OCI-LY7 (cell line): ENCODE data around the gene MTCL1. TPM values are rescaled to one million over a fixed set of nuclear protein-coding genes. Genes with fewer than 3 reads are reported as not detected.

ENCODE experiments used
- BruUV-seq: library from RNA; stranded (reverse); fragments of 400-500 nt; replicated peaks from 2 replicates; lab custom pipeline; 2021; lab: Mats Ljungman, UMichigan
- CTCF ChIA-PET: fragments of 300-600 bp; sonication (Branson Sonifier 250); formaldehyde crosslinking; loops from one replicate; lab custom pipeline; 2022; ENCODE audit warnings: antibody characterized with exemption; ENCODE audit not compliant: unreplicated experiment; lab: Charles Lee
- POLR2A ChIA-PET: fragments of 300-600 bp; sonication (Branson Sonifier 250); formaldehyde crosslinking; loops from one replicate; lab custom pipeline; 2022; ENCODE audit warnings: antibody characterized with exemption; lab: Charles Lee
- DNase-seq: peaks from one replicate; pipeline ENCODE4 v3.0.0-alpha.2; 2015; ENCODE audit warnings: low spot score
- H2AFZ ChIP-seq: fragments of 200-600 bp; sonication (generic), shearing (Covaris generic); 2 replicates; pipeline ENCODE4 v1.6.1; 2014; ENCODE audit warnings: mild to moderate bottlenecking, antibody characterized with exemption, low read length, moderate library complexity
- H3K27ac ChIP-seq: fragments of 200-600 bp; sonication (generic); 2 replicates; pipeline ENCODE4 v1.5.1; 2014; ENCODE audit warnings: mixed run types, low read depth, mild to moderate bottlenecking, moderate library complexity, low read length, inconsistent platforms; ENCODE audit not compliant: poor library complexity, severe bottlenecking
- H3K36me3 ChIP-seq: fragments of 200-600 bp; sonication (generic); 2 replicates; pipeline ENCODE4 v1.6.1; 2014; ENCODE audit warnings: mild to moderate bottlenecking, antibody characterized with exemption, low read length, moderate library complexity, mixed read lengths; ENCODE audit not compliant: insufficient read depth
- H3K4me1 ChIP-seq: fragments of 200-600 bp; sonication (generic); 2 replicates; pipeline ENCODE4 v1.5.1; 2014; ENCODE audit warnings: mild to moderate bottlenecking, low read length; ENCODE audit not compliant: insufficient read depth, poor library complexity, severe bottlenecking
- H3K4me2 ChIP-seq: fragments of 200-600 bp; sonication (generic); 2 replicates; pipeline ENCODE4 v1.6.1; 2014; ENCODE audit warnings: mild to moderate bottlenecking, low read length
- H3K4me3 ChIP-seq: fragments of 200-600 bp; sonication (generic); 2 replicates; pipeline ENCODE4 v1.5.1; 2014; ENCODE audit warnings: mild to moderate bottlenecking, low read depth, low read length; ENCODE audit not compliant: poor library complexity, severe bottlenecking
- H3K79me2 ChIP-seq: fragments of 200-600 bp; sonication (generic); 2 replicates; pipeline ENCODE4 v1.6.1; 2016; ENCODE audit warnings: low read depth, mild to moderate bottlenecking, low read length, moderate library complexity, mixed read lengths; ENCODE audit not compliant: insufficient read depth
- H3K9me2 ChIP-seq: fragments of 200-600 bp; sonication (generic); 2 replicates; pipeline ENCODE4 v1.6.1; 2016; ENCODE audit warnings: mild to moderate bottlenecking, low read length, mixed read lengths; ENCODE audit not compliant: insufficient read depth
- H3K9me3 ChIP-seq: fragments of 200-600 bp; sonication (generic); 2 replicates; pipeline ENCODE4 v1.6.1; 2014; ENCODE audit warnings: mild to moderate bottlenecking, mixed run types, low read length, mixed read lengths
- H4K20me1 ChIP-seq: fragments of 200-600 bp; sonication (generic); 2 replicates; pipeline ENCODE4 v1.6.1; 2014; ENCODE audit warnings: mild to moderate bottlenecking, antibody characterized with exemption, low read length, moderate library complexity, mixed read lengths; ENCODE audit not compliant: insufficient read depth
- EZH2phosphoT487 ChIP-seq: fragments of 200-600 bp; sonication (generic); IDR thresholded peaks from 2 replicates; pipeline ENCODE4 v1.6.1; 2018; ENCODE audit warnings: low read depth, borderline replicate concordance, mild to moderate bottlenecking, mixed run types, antibody characterized with exemption, low read length, moderate library complexity, mixed read lengths
- intact Hi-C: fragments of 100-400 bp; cut with micrococcal nuclease; formaldehyde crosslinking; loops from one replicate; pipeline ENCODE4 v1.10.0; 2022; ENCODE audit not compliant: unreplicated experiment
- total RNA-seq, 2 experiments: library from RNA; depleted of rRNA in 1 of 2; stranded (reverse); fragments of >200 nt in 1 of 2; shearing (Covaris generic) in 1 of 2; gene quantifications; 2 replicates each; pipeline ENCODE4 v1.2.3, GENCODE V29; 2014 to 2022
- TF ChIP-seq, protein P1 (sequence below): fragments of 200-600 bp; sonication (generic); conservative IDR thresholded peaks from 2 replicates; pipeline ENCODE4 v1.5.1; 2014; ENCODE audit warnings: mild to moderate bottlenecking, antibody characterized with exemption, low read length, moderate library complexity, mixed read lengths

Gene MTCL1
- total RNA-seq, 2 experiments from 2014 or later = 96.8 to 159 TPM

- Histone ChIP-seq H3K9me3 (no peaks in the 10 kb centered on the region), H3K79me2 (no peaks in the 10 kb centered on the region), H3K36me3 (no peaks in the 10 kb centered on the region), H3K4me2 (no peak overlapping the region), H4K20me1 (no peaks in the 10 kb centered on the region), H3K4me1 (peaks cover 16% of the 10 kb centered on the region), H3K27ac (no peak overlapping the region), H3K4me3 (no peak overlapping the region), H2AFZ (no peak overlapping the region), H3K9me2 (no peaks in the 10 kb centered on the region)
- no peak for DNase-seq
- ChIA-PET POLR2A (interaction anchor here (0.8 kb wide), 1 partner anchor 322 kb away, joined by 4 read pairs; no protein-coding TSS in a partner anchor), CTCF (no interaction called here)
- intact Hi-C loops = loop anchor here (5.0 kb wide), 1 partner anchor 400 kb away; no protein-coding TSS in a partner anchor
- no peak for TF ChIP-seq EZH2phosphoT487
- TF ChIP-seq, protein P1, sequence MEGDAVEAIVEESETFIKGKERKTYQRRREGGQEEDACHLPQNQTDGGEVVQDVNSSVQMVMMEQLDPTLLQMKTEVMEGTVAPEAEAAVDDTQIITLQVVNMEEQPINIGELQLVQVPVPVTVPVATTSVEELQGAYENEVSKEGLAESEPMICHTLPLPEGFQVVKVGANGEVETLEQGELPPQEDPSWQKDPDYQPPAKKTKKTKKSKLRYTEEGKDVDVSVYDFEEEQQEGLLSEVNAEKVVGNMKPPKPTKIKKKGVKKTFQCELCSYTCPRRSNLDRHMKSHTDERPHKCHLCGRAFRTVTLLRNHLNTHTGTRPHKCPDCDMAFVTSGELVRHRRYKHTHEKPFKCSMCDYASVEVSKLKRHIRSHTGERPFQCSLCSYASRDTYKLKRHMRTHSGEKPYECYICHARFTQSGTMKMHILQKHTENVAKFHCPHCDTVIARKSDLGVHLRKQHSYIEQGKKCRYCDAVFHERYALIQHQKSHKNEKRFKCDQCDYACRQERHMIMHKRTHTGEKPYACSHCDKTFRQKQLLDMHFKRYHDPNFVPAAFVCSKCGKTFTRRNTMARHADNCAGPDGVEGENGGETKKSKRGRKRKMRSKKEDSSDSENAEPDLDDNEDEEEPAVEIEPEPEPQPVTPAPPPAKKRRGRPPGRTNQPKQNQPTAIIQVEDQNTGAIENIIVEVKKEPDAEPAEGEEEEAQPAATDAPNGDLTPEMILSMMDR = no peak
- no TSS peak for BruUV-seq
Observed at GRCh38 chr18:8657050-8657820, 48.1 kb upstream of the MTCL1 start.

GRCh38 chr18:8657873-8658470 lies 47.4 kb upstream of the MTCL1 start:
- no peaks in the 10 kb centered on the region for H3K9me2 ChIP-seq
- no peak overlapping the region for H3K27ac ChIP-seq
- no peak overlapping the region for H3K4me2 ChIP-seq
- no peaks in the 10 kb centered on the region for H4K20me1 ChIP-seq
- H3K9me3 ChIP-seq = no peaks in the 10 kb centered on the region
- H3K79me2 ChIP-seq = no peaks in the 10 kb centered on the region
- ChIA-PET POLR2A (interaction anchor here (1.6 kb wide), 1 partner anchor 330 kb away, joined by 6 read pairs; no protein-coding TSS in a partner anchor), CTCF (no interaction called here)
- no peaks in the 10 kb centered on the region for H3K36me3 ChIP-seq
- no peak for TF ChIP-seq EZH2phosphoT487
- TF ChIP-seq, protein P1 = no peak
- H2AFZ ChIP-seq = no peak overlapping the region
- intact Hi-C loops = loop anchor here (5.0 kb wide), 1 partner anchor 399 kb away; no protein-coding TSS in a partner anchor
- peaks cover 23% of the 10 kb centered on the region for H3K4me1 ChIP-seq
- no peak for DNase-seq
- no peak overlapping the region for H3K4me3 ChIP-seq
- BruUV-seq = no TSS peak
